Activated CD8-positive, alpha-beta memory T cell treated with anti-CD3 and anti-CD28 coated beads, Interleukin-2, amount 50 U/mL, for 1 hour (primary cell): ENCODE data around the gene CCDC40.

Experiments
- DNase-seq: peaks from one replicate; pipeline ENCODE4 v3.0.0-alpha.2; 2020; ENCODE audit errors: extremely low read depth

Gene CCDC40

GRCh38 chr17:80133626-80133970 lies 97.2 kb downstream of the CCDC40 start:
- DNase-seq: no peak

GRCh38 chr17:80137131-80137530 lies 100.7 kb downstream of the CCDC40 start:
- no peak for DNase-seq

GRCh38 chr17:80138856-80139426 lies 102.5 kb downstream of the CCDC40 start:
- DNase-seq: no peak

GRCh38 chr17:80141463-80142165 lies 105.2 kb downstream of the CCDC40 start:
- no peak for DNase-seq

- DNase-seq: no peak
Measured at GRCh38 chr17:80142929-80143328, 106.5 kb downstream of the CCDC40 start.

GRCh38 chr17:80145076-80146075 lies 108.9 kb downstream of the CCDC40 start:
- DNase-seq: no peak

GRCh38 chr17:80146121-80147034 lies 109.9 kb downstream of the CCDC40 start:
- no peak for DNase-seq

GRCh38 chr17:80147035-80147822 lies 110.8 kb downstream of the CCDC40 start, which contains the start of gene EIF4A3:
Gene EIF4A3, minus strand, starts transcription at chr17:80147128. Its CDS starts 167 bp downstream, at chr17:80146961.
- peak; percentile 91 for DNase-seq
